T-helper 22 cell (primary cell): ENCODE data around the gene PNKP.

ENCODE experiments used
- DNase-seq: peaks from one replicate; pipeline ENCODE4 v3.0.0-alpha.2; 2020; ENCODE audit warnings: low read depth

Gene PNKP

DNA sequence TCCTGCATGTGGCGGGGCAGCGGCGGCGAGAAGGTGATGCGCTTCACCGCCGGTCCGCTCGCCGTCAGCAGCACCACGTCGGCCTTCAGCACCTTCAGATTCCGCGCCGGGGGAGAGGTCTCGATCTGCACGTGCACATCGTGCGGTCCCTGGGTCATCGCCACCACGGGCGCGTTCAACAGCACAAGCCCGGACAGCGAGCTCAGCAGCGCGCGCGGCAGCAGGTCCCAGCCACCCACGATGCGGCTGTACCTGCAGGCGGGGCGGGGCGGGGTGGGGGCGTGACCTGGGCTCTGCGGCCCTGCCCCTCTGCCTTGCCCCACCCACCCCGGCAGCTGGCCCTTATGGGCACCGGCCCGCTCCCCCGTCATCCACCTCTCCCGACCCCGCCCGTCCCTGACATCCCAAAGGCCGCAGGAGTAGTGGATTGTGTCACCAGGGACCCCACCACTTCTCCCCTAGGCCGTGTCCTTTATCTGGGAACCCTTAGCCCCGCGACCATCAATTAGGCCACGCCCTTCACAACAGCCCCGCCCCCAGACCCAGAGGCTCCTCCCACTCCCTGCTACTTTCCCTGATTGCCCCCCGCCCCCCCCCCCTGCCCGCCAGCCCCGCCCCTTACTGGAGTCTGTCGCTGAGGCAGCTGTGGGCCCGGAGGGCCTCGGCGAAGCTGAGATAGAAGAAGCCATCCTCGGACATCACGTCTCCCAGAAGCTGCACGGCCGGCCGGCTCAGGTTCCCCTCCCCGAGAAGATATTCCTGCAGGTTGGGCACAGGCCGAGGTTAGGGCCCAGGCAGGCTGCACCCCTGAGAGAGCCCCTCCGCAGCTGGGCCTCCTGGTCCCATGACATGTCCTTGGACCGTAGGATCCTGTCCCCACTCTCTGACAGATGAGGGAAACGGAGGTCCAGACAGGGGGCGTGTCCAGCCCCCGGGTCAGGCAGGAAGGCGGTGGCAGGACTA is 23.3 kb upstream of the PNKP start:
- DNase-seq, result peak; percentile 61

DNA sequence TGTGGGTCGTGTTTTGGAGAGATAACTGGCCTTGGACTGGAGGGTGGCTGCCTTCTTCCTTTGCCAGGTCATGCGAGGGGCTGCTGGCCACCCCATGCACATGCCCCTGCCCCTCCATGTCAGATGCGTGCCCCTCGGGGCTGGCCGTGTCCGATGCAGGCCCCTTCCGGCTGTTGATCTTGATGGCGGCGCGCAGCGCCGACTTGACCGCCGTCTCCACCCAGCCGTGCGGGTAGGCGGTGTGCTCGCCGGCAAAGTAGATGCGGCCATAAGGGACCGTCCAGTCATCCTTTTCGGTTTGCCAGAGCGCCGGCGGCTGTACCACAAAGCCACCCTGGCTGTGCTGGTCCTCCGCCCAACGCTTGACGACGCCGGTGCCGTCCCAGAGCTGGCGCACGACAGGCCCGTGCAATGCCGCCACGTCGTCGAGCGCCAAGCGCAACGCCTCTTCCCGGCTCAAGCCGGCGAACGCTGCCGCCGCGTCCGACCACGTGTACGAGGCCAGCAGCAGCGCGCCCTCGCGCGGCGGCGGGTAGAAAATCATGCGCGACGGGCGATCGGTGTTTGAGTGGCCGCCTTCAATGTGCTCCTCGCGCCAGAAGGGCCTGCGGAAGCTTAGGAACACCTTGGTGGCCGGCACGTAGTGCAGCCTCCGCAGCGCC is 22.4 kb upstream of the PNKP start:
- peak; percentile 52 for DNase-seq

DNA sequence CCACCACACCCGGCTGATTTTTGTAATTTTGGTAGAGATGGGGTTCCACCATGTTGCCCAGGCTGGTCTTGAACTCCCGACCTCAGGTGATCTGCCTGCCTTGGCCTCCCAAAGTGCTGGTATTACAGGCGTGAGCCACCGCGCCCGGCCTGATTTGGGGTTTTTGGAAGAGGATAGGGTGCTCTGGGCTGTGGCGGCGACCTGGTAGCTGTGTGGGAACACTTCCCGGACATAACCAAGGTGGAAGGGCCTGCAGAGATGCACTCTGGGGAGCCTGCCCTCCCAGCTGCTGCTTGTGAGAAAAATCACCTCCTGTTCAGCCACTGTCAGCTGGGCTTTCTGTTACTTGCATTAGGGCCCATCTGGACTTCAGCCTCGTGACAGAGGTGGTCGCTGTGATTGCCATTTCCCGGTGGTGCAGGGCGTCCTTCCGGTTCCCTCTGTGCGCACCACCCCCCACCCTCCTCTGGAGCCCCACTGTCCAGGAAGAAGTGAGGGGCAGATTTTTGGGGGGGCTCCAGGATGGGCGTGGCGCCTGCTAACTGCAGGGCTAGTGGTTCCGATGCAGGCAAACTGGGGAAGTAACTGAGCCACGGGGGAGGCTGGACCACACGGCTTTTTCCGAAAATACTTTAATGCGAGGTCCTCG is 21.8 kb upstream of the PNKP start:
- DNase-seq, result no peak

DNA sequence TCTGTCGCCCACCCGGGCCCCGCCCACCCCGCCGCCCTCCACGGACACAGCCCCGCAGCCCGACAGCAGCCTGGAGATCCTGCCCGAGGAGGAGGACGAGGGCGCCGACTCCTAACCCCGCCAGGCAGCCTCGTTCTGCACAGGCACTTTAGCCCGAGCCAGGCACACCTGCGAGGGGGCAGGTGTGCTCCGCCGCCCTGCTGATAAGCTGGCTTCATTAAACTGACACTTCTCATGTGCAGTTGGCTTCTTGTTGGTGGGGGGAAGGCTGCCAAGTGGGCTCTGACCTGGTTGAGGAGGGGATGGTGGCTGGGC is 21.1 kb upstream of the PNKP start:
- DNase-seq, result no peak

DNA sequence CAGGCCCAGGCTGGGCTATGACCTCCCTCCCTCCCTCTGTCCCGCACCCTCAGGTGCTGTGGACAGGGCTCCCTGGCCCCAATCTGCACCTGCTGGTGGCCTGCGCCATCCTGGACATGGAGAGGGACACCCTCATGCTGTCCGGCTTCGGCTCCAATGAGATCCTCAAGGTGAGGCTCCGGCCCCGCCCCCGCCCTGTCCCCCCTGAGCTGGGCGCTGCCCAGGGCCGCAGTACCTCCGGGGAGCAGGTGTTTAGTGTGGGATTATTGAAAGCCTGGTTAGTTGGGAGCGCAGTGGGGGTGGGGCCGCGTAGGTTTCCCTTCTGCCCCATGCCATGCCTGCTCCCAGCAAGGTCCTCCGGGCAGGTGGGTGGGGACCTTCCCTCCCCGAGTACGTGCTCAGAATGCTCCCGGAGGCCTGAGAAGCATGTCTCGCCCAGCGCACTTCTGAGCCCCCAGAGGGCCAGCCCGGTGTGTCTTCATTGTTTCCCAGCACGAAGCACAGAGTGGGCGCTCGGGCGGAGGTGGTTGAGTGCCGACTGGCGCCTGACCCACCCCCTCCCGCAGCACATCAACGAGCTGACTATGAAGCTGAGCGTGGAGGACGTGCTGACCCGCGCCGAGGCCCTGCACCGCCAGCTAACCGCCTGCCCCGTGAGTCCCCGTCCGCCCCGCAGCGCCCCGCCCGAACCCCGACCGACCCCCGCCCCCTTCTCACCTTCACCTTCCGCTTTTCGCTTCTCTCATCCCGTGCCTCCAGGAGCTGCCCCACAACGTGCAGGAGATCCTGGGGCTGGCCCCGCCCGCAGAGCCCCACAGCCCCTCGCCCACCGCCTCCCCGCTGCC is 20.5 kb upstream of the PNKP start:
- no peak for DNase-seq

DNA sequence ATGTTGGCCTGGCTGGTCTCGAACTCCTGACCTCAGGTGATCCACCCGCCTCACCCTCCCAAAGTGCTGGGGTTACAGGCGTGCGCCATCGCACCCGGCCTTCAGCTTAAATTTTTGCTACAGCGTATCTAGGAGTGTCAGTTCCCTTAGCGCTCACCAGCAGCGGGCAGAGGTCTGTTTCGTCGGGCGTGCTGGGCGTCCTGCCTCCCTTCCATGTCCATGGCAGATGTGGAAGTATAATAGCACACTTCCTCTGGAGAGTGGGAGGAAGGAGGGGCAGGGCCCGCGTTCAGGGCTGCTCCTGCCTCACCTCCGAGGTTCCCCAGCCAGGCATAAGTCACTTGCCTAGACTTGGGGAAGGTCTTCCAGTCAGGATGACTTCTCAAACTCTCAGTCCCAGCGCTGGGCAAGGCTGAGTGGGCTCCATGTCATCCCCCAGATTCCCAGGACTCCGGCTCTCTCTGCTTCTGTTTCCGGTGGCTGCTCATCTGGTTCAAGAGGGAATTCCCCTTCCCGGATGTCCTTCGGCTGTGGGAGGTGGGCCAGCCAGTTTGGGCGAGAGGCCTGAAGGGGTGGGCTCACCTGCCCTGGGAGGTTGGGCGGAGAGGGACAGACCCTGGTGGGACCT is 19.8 kb upstream of the PNKP start:
- no peak for DNase-seq

DNA sequence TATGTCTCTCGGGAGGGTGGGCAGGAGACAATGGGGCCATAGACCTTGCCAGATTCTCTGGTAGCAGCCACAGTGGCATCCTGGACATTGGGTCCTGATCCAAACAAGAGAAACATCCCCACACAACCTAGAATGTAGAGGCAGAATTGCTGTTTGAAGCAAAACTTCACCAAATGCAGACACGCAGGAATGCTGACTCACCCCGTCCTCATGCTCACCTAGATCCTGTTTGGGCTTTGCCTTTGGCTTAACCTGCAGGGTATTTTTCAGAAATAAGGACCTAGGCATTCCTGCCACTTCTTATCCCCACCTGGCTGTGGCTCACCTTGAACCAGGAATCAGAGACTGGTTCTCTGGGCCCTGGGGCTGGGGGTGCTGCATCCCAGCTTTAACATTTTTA is 17.4 kb upstream of the PNKP start:
- no peak for DNase-seq

DNA sequence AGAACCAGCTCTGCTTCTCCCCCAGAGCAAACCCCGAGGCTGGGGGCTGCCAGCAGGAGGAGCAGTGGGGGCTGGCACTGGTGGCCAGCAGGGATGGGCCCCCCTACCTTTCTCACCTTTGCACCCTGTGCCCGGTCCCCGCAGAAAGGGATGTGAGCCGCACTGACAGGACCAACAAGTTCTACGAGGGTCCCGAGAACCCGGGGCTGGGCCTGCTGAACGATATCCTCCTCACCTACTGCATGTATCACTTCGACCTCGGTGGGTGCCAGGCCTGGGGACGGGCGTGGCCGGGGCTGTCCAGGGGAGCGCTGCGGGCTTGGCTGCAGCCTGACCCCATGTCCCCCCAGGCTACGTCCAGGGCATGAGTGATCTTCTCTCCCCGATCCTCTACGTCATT is 16.7 kb upstream of the PNKP start:
- DNase-seq, result no peak

DNA sequence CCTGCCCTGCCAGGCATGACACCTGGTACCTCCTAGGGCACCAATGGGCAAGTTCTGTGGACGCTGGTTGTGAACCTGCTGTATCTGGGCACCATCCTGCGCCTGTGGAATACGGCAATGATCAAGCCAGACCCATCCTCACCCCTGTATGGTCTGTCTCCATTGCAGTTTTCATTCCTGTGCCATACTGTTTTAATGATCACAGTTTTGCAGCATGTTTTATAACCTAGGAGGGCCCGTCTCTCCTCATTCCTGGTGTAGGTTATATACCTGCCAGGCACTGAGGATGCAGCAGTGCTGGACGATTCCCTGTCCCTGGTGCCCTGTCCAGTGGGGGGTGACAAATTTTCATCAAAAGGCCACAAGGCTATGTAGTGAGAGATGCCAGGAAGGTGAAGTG is 15.7 kb upstream of the PNKP start:
- DNase-seq, result no peak

DNA sequence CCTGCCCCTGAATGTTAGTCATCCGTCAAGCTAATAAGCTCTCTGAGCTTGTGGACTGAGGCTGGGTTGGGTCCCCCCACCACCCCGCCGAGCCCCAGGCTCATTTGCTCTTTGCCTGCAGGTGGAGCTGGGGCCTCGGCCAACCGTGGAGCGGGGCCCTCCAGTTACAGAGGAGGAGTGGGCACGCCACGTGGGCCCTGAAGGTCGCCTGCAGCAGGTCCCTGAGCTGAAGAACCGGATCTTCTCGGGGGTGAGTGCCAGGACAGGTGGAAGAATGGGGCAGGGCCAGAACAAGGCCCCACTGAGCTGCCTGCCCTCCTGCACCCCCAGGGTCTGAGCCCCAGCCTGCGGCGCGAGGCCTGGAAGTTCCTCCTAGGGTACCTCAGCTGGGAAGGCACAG is 15.3 kb upstream of the PNKP start:
- no peak for DNase-seq

DNA sequence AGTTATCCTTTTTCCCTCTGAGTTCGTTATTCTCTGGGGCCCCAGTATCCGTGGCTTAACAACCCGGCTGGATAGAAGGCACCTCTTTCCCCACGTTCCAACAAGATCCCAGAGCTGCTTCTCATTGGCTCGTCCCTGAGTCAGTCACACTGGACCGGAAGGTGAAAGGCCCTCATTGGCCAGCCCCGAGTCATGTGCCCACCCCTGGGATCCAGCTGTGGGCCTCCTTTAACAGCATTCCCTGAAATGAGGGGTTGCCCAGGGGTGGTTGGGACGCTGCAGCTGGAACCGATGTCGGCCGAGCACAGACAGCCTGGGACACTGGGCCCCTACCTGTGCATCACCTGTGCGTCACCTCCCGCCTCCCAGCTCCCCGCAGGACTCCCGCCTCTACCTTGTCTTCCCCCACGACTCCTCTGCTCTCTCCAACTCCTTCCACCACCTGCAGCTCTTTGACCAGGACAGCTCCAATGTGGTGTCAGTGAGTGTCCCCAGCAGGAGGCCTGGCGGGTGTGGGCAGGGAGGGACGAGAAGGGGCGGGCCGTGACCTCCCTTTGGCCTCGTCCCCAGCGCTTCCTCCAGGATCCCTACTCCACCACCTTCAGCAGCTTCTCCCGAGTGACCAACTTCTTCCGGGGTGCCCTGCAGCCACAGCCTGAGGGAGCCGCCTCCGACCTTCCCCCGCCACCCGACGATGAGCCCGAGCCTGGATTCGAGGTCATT is 14.5 kb upstream of the PNKP start:
- no peak for DNase-seq

DNA sequence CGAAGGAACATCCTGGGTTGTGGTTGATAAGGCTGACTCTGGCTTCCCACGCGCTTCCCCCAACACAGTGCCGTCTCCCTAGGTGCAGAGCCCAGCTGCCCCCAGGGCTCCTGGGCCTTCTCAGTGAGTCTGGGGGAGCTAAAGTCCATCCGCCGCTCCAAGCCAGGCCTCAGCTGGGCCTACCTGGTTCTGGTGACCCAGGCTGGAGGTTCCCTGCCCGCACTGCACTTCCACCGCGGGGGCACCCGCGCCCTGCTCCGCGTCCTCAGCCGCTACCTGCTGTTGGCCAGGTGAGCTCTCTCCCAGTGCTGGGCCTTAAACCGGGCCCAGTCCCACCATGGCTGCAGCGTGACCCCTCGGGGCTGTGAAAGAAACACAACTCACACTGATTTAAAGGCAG is 13.8 kb upstream of the PNKP start:
- no peak for DNase-seq

DNA sequence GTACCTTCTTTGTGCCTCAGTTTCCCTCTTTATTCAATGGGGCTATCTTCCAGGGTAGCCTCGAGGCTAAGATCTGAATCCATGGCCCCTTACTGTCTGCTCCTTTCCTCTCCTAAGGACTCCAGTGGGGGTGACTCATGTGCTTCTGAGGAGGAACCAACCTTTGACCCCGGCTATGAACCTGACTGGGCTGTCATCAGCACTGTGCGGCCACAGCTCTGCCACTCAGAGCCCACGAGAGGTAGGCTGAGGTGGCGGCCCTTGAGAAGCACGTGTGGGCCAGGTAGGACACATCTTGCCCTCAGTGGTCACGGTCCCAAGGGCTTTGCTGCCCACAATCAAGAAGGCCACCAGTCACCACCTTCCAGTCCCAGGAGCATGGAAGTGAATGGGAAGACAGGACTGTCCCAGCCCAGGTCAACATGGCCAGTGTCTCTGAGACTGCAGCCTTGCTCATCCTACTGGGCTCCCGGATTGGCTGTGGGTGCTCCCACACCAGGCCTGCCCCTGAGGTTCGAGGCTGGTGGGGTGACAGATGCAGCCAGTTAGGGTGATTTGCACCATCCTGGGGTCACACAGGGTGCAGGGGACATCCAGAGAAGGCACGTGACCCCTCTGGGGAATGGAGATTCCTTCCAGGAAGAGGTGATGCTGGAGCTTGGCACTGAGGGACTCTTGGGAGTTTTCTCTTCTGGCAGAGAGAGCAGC is 12.9 kb upstream of the PNKP start:
- no peak for DNase-seq

DNA sequence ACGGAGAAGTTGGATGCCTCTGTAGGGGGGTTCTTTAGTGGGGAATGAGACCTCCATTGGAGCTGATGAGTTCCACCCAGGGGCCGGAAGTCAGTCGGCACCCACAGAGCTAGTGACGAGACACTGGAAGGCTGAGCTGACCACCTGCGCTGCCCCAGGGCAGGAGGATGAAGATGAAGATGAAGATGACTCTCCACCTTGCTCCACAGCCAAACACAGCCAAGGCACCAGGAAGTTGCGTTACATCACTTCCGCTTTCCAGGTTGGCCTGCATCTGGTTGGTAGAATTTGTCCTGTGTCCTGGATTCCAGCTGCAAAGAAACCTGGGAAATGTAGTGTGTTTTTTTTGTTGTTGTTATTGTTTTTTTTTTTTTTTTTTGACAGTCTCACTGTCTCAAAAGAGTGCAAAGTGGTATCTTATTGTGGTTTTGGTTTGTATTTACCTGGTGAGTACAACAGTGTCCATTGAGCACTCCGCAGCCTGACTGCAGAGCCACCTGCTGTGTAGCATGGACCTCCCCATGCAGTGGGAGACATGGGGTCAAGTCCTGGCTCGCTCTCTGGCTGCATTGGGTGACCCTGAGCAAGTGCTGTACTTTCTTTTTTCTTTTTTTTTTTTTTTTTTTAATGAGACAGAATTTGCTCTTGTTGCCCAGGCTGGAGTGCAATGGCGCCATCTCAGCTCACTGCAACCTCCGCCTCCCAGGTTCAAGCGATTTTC is 12.0 kb upstream of the PNKP start:
- no peak for DNase-seq

DNA sequence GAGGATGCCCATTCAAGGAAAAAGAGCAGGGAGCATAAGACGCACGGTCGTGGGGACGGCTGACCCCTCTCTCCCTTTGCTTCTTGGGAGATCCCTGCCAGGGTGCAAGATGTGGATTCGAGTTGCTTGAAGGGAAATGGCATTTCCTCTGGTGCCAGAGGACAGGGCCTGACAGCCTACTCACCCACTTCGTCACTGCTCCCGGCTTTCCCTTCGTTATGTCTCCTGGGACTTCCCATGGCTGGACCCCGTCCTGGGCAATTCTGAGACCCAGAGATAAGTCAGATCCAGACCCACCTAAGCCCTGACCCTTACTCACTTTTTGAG is 11.3 kb upstream of the PNKP start:
- DNase-seq, result no peak

DNA sequence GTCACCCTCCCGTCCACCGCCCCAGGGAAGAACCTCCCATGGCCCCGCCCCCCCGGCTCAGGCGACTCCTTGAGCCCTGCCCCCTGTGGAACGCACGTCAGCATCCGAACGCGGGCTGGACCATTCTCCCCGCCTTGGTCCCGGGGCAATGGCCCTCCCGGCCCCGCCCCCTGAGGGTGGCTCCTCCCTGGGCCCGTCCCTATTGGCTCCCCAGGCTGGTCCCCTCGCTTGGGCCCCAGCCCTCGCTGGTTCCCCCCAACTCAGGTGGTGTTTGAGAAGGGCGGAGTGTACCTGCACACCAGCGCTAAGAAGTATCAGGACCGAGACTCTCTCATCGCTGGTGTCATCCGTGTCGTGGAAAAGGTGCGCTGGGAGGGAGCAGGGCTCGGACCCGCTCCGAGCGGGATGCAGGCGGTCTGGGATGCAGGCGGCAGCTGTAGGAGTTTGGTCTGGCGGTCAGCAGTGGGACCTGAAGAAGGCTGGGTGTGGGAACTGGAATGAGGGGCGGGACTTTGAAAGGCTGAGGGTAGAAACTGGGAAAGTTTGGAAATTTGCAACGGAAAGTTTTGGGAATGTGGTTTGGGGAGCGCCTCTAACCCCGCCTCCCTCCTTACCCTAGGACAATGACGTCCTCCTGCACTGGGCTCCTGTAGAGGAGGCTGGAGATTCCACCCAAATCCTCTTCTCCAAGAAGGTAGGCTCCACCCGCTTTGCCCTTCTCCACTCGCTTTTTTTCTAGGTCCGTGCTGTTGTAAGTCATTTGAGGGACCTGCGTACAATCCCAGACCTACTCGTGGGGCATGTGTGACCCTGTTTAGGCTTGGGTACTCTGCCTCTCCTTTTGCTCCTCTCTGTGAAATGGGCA is 10.7 kb upstream of the PNKP start:
- DNase-seq, result peak; percentile 98

DNA sequence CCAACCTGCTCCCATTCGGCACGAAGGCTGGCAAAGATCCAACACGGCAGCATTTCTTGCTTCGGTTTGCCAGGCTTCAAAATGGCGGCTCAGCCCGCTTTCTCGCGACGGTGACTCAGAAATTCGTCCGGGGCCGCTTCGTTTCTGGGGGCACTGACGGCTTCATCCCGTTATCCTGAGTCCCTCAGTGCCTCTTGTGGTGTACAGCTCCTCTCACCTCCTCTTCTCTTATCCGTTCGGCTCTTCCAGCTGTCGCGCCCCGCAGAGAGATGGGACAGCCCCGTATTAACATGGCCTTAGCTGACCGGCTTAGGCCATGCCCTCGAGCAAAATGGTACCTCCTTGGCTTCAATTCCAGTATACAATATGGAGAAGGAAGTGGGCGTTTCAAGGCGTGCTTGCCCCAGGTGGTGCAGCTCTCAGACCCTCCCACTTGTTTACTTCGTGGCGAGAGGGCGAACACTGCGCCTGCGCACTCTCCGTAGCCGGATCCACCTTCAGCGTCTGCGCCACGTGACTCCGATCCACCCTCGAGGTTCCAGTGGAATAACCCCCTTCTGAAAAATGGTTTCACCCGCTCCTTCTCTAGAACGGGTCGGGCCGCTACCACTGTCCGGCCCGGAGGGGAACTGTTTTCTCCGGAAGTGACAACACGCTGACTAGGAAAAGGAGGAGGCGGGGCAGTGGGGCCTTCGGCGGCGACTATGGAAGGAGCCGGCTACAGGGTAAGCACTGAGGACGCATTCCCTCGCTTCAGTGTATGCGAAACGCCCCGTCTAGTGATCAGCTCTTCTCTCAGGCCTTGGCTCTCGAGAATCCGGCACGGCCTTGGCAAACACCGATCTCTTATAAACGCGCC is 9.9 kb upstream of the PNKP start, which contains the start of the genes AKT1S1 and TBC1D17:
Gene AKT1S1 (minus strand): TSS at position 336 of the 859 bp plus-strand sequence. CDS start 4,060 bp downstream, outside the sequence.
Gene TBC1D17 (plus strand): TSS at position 683 of the 859 bp plus-strand sequence. CDS start 22 bp downstream, at position 705.
- peak; percentile 99 for DNase-seq
